Medulla oblongata (tissue), 1 donor: ENCODE data around the gene CD4.

ENCODE experiments used
- DNase-seq: peaks from one replicate; pipeline ENCODE4 v3.0.0-alpha.2; 2015; ENCODE audit errors: extremely low spot score

Gene CD4

GRCh38 chr12:6765048-6765633, 24.2 kb upstream of the CD4 start:
- DNase-seq, result no peak

GRCh38 chr12:6765634-6766581, 23.4 kb upstream of the CD4 start, which contains the start of gene PTMS:
TSS of gene PTMS (plus strand) at chr12:6766363. CDS start at chr12:6766706, 343 bp downstream.
- DNase-seq, result peak; percentile 51

GRCh38 chr12:6766651-6767349, 22.5 kb upstream of the CD4 start:
- DNase-seq, result peak; percentile 76

DNA sequence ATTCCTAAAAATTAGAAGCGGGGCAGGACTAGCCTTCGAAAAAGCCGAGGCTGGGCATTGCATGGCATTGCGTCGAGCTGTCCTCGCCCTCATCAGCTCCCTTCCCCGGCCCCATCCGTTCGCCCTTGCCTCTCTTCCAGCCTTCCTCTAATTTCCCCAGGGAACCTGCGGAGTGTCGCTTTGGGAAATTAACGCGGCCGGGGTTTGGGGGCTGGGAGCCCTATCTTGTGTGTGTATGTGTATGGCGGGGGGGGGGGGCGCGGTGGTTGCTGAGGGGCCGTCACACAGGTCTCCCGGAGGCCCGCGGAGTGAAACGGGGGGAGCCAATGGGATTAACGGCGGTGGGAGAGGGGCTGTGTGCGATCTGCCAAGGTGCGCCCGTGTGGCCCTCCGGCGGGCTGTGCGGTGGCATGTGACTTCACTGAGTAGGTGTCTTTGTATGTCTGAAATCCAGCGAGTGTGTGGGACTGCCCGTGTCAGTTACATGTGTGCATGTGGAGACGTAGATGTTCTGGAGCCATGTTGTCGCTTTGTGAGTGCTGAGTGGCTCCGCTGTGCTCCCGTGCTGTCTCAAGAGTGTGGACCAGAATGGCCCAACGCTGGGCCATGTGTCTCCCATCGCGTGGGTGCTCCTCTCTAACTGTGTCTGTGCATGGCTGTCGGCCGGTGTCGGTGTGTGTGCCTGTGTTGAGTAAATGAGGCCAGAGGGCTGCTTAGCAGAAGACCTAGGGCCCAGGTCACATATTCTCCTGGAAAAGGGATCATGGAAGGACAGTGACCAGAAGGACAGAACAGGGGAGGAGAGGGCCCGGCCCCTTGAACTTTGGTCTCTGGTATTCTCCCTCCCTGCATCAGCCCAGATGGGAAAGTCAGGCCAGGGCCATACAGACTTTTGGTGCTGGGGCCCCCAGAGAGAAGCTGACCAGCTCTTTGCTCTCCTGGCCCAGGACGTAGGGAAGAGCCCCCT, 21.7 kb upstream of the CD4 start:
- no peak for DNase-seq

DNA sequence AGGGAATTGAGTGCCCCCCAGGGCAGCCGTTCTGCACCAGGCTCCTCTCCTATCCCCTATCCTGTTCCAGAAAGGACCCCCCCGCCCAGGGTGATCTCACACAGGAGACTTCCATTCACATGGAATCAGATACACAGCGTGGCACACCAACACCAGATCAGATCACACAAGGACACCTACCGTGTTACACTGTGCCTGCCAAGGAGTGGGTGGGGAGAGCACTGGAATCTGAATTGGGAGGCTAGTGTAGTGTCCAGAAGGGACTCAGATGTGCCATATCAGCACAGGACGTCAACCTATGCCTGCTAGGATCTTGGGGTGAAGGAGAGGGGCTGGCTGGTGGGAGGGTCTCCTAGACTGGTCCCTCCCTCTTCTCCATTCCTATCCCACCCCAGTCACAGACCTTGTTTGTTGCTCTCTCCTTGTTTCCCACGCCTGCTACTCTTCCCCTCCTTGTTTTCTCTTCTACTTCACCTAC, 20.9 kb upstream of the CD4 start:
- no peak for DNase-seq

DNA sequence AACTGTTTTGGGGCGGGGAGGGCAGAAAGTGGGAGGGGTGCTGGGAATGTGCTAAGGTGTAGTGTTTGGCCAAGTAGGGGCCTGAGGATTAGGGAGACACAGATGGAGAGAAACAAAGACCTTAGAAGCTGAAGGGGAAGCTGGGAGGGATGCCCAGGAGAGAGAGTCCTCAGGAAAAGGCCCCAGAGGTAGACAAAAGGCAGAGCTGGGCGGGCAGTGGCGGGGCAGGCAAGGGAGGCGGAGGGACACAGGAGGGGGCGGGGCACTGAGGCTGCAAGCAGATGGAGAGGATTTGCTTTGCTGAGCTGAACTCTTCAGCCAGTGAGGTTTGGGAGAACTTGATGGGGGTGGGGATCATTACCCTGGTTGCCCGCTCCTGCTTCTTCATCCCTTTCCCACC, 20.3 kb upstream of the CD4 start:
- DNase-seq, result no peak

GRCh38 chr12:6769666-6770065, 19.7 kb upstream of the CD4 start:
- DNase-seq, result no peak

DNA sequence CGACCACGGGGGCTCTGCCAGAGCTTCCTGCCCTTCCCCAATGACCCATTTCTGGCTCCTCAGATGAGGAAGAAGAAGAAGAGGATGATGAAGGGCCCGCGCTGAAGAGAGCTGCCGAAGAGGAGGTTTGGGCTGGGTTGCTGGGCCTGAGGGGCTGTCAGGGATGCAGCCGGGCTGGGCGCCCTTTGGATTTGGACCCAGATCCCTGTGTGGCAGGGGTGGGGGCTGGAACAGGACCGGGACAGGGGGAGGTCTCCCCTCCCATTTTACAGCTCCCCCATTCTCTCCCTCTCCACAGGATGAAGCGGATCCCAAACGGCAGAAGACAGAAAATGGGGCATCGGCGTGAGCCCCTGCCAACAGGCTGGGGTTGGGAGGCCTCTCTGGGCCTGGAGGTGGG, 19.2 kb upstream of the CD4 start:
- DNase-seq, result no peak

DNA sequence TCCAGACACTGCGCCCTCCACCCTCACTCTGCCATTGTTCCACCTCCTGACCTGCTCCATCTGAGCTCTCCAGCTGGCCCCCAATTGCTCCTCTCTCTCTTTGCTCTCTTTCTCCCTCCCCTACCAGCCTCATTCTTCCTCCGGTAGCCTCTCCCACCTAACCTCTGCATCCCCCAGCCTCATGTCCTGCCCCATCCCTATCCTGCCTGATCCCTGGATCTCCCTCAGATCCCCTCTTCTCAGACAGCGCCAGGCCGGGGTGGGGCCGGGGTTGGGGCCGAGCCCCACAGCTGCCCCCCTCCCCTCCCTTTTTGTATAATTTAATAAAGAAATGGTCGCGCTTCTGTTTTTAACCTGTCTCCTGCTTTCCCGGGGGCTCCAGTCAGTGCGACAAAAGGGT, 18.7 kb upstream of the CD4 start:
- DNase-seq, result no peak

DNA sequence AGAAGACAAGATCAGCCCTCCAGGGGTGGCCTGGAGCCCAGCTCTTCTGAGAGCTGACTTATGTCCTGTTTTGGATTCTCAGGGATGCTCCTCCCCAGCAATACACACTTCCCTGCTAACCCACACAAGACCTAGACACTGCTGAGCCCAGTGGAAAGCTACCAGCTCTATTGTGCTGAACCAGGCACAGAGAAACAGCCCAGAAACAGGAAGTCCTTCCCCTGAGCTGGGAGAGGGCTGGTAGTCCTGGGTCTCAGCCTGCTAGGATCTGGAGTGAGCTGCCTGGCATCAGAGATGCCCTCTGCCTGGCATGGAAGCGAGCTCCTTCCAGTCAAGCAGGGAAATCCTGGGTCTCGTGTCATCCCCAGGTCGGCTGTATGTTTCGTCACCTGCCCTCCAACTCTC, 18.2 kb upstream of the CD4 start:
- DNase-seq, result peak; percentile 65

DNA sequence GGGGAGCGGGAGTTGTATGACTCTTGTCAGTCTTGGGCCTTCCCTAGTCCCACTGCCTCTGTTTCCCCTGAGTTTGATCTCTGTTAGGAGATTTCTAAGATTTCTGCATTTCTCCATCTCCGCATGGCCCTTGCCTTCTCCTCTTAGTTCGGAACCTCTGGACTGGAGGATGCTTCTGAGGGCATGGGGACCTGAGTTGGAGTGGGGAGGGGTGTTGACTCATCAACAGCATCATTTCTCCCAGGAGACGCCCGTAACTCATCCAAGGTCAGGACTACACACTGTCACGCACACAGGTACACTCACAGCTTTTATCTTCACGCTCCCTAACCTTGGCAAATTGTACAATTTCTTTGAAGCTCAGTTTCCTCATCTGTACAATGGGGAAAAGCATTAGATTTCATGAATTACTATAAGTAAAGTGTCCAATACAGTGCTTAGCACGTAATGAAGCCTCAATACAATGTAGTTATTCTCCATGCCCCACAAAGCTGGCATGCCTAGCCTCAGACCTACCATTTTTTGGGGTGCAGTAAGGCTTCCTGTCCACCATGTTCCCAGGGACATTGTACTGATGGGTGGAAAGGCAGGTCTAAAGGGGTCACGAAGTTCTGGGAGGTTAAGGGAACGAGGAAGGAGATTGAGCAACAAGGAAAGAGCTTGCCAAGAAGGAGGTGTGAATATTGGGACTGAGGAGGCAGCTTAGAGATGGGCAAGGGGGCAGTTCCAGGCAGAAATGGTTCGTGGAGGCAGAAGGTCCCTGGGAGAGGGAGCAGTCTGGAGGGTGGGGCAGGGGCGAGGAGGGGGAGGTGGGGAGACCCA, 17.6 kb upstream of the CD4 start:
- no peak for DNase-seq

DNA sequence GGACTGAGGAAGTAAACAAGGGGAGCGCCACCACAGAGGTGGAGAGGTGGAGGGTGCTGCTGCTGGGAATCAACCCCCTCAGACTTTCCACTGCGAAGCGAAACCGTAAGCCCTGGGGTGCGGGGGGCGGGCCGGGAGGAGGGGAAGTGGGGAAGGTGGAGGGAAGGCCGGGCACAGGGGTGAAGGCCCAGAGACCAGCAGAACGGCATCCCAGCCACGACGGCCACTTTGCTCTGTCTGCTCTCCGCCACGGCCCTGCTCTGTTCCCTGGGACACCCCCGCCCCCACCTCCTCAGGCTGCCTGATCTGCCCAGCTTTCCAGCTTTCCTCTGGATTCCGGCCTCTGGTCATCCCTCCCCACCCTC, 17.0 kb upstream of the CD4 start, which contains the start of gene LAG3:
LAG3 (plus strand) TSS at position 190 of the 365 bp plus-strand sequence. CDS start 333 bp downstream, outside the sequence.
- no peak for DNase-seq

DNA sequence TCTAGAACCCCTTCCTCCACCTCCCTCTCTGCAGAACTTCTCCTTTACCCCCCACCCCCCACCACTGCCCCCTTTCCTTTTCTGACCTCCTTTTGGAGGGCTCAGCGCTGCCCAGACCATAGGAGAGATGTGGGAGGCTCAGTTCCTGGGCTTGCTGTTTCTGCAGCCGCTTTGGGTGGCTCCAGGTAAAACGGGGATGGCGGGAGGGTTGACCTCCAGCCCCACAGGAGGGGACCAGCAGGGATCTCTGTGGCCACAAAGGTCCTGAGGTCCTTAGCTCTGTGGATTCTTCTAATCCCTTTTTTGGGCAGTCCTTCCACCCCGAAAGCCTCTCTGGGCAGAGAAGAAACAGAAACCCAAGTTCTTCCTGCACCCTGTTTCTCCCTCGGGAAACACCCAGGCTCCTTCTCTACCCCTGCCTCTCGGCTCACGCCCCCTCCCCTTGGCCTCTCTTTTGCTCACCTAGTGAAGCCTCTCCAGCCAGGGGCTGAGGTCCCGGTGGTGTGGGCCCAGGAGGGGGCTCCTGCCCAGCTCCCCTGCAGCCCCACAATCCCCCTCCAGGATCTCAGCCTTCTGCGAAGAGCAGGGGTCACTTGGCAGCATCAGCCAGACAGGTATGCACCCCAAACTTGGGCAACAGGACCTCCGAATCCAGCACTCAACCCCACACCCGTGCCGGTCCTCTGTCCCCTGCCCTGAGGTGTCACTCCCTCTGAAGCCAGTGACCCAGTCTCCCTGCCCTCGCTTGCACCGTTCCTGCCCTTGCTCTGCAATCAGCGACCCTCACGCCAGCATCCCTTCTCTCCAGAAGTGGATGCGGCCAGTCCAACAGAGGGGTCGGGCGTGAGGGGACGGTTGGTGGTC, 16.4 kb upstream of the CD4 start:
- DNase-seq, result no peak

GRCh38 chr12:6773590-6774351, 15.6 kb upstream of the CD4 start:
- DNase-seq, result no peak

DNA sequence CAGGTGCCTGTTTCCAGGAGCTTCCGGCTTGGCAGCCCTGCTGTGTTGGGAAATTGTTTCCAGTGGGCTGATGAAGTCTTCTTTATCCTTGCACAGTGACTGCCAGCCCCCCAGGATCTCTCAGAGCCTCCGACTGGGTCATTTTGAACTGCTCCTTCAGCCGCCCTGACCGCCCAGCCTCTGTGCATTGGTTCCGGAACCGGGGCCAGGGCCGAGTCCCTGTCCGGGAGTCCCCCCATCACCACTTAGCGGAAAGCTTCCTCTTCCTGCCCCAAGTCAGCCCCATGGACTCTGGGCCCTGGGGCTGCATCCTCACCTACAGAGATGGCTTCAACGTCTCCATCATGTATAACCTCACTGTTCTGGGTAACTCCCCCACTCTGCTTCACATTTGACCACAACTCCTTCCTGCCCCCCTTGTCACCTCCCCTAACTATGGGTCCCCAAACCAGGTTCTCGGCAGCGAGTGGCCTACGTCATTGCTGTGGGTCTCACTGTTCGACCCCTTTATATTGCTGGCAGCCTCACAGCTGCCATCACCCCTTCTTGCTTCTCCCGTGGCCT, 14.7 kb upstream of the CD4 start:
- no peak for DNase-seq

DNA sequence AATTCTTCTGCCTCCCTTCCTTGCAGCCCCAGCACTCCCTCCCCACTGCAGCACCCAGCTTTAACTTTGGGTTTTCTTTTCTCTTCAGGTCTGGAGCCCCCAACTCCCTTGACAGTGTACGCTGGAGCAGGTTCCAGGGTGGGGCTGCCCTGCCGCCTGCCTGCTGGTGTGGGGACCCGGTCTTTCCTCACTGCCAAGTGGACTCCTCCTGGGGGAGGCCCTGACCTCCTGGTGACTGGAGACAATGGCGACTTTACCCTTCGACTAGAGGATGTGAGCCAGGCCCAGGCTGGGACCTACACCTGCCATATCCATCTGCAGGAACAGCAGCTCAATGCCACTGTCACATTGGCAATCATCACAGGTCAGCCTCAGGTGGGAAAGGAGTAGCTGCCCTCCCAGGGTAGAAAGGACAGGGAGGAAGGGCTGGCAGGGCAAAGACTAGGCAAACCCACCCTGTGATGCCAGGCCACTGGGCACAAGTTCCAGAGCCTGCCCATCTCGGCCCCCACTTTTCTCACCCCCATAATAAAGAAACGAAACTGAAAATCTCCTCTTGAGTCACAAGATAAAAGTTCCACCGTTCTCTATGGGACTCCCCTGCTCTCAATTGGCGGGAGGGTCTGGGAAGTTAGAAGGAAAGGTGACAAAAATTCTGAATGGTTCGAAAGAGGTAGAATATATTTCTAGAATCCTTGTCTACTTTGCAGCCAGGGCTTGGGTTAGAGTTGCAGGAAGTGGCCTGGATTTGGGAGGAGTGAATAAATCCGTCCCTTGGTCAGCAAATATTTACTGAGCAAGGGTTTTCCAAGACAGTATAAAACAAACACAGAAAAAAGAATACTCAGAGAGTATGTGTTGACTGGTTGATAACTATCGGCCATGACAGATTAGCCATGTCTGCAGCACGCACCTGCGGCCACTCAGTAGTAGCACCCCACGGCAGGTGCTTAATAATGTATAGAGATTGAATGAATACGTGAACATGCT, 13.8 kb upstream of the CD4 start:
- DNase-seq, result no peak

- DNase-seq, result no peak
Observed at GRCh38 chr12:6777386-6777785, 11.9 kb upstream of the CD4 start.
